Keratinocyte (primary cell): Measurements from ENCODE around the gene RBCK1.

Experiments
- CTCF ChIP-seq, 3 experiments: IDR thresholded peaks in 1 of 3; conservative IDR thresholded peaks in 1 of 3; optimal IDR thresholded peaks in 1 of 3; 2 replicates in 2 of 3; 3 replicates in 1 of 3; pipeline versions ENCODE3 to v1.5.1; 2011; ENCODE audit warnings: low read length in 3 of 3, mild to moderate bottlenecking in 3 of 3, moderate library complexity in 2 of 3, control low read depth in 1 of 3, inconsistent platforms in 1 of 3; ENCODE audit not compliant: insufficient read depth in 2 of 3; ENCODE audit errors: extremely low read depth in 1 of 3
- EZH2 ChIP-seq: IDR thresholded peaks from one replicate; pipeline ENCODE4 v1.6.1; 2012; ENCODE audit warnings: inconsistent platforms, mild to moderate bottlenecking, low read length, moderate library complexity

- no peak for TF ChIP-seq CTCF (optimal IDR thresholded peaks at IDR 0.05 in 1 of 3, IDR thresholded peaks at IDR 0.05 in 1 of 3, conservative IDR thresholded peaks at IDR 0.05 in 1 of 3; ENCODE audit: extremely low read depth in 1 of 3, insufficient read depth in 2 of 3, low read length in 3 of 3)
- no peak for TF ChIP-seq EZH2
Observed at GRCh38 chr20:399182-399707, 8.9 kb upstream of the RBCK1 start.
